ENCODE results near the gene CHST11. TPM values are rescaled to one million over a fixed set of nuclear protein-coding genes. Genes with fewer than 3 reads are reported as not detected.
A peak's percentile ranks its signal among the peaks of the same experiment; 100 is the strongest.

Gene CHST11
- total RNA-seq, 1 donor from 2014 or later = 46.2 TPM

GRCh38 chr12:104473374-104473983 is 16.7 kb downstream of the CHST11 start:
- Histone ChIP-seq H3K27ac (peak overlapping the region; percentile 18), H3K9me3 (no peaks in the 10 kb centered on the region), H3K4me1 (peaks cover 23% of the 10 kb centered on the region), H3K4me3 (no peak overlapping the region), H3K36me3 (no peaks in the 10 kb centered on the region), H3K27me3 (ENCODE audit: low read depth) (no peaks in the 10 kb centered on the region)
- no peak for TF ChIP-seq CTCF (IDR thresholded peaks at IDR 0.05)
- intact Hi-C loops (cut with DNase I) = no loop called here
- ATAC-seq (peak; percentile 36 to 46), DNase-seq (no peak)

GRCh38 chr12:104475271-104475670 is 18.5 kb downstream of the CHST11 start:
- Histone ChIP-seq H3K27ac (no peak overlapping the region), H3K9me3 (no peaks in the 10 kb centered on the region), H3K27me3 (ENCODE audit: low read depth) (no peaks in the 10 kb centered on the region), H3K4me1 (peaks cover 37% of the 10 kb centered on the region), H3K36me3 (no peaks in the 10 kb centered on the region), H3K4me3 (no peak overlapping the region)
- no peak for TF ChIP-seq CTCF (IDR thresholded peaks at IDR 0.05)
- intact Hi-C loops (cut with DNase I) = no loop called here
- DNase-seq (no peak), ATAC-seq (no peak)

GRCh38 chr12:104477510-104478390 is 21.0 kb downstream of the CHST11 start:
- Histone ChIP-seq H3K27me3 (ENCODE audit: low read depth) (no peaks in the 10 kb centered on the region), H3K4me1 (peaks cover 40% of the 10 kb centered on the region), H3K36me3 (no peaks in the 10 kb centered on the region), H3K27ac (peak overlapping the region; percentile 62), H3K9me3 (no peaks in the 10 kb centered on the region), H3K4me3 (peak overlapping the region; percentile 28)
- no peak for TF ChIP-seq CTCF (IDR thresholded peaks at IDR 0.05)
- ATAC-seq = peak; percentile 42 to 52
- no peak for DNase-seq
- intact Hi-C loops (cut with DNase I) = no loop called here

- Histone ChIP-seq H3K36me3 (no peaks in the 10 kb centered on the region), H3K9me3 (no peaks in the 10 kb centered on the region), H3K4me1 (peaks cover 40% of the 10 kb centered on the region), H3K27ac (peak overlapping the region; percentile 62), H3K4me3 (peak overlapping the region; percentile 28), H3K27me3 (ENCODE audit: low read depth) (no peaks in the 10 kb centered on the region)
- DNase-seq = peak; percentile 52
- intact Hi-C loops (cut with DNase I) = no loop called here
- no peak for TF ChIP-seq CTCF (IDR thresholded peaks at IDR 0.05)
- peak; percentile 79 to 85 for ATAC-seq
Measured at GRCh38 chr12:104478396-104479122, 21.8 kb downstream of the CHST11 start.

- no peak overlapping the region for H3K4me3 ChIP-seq
- TF ChIP-seq CTCF (IDR thresholded peaks at IDR 0.05) = no peak
- H3K27ac ChIP-seq = peak overlapping the region; percentile 62
- H3K9me3 ChIP-seq = no peaks in the 10 kb centered on the region
- ATAC-seq (no peak), DNase-seq (no peak)
- no peaks in the 10 kb centered on the region for H3K36me3 ChIP-seq
- no peaks in the 10 kb centered on the region for H3K27me3 ChIP-seq (ENCODE audit: low read depth)
- intact Hi-C loops (cut with DNase I) = no loop called here
- H3K4me1 ChIP-seq = peaks cover 40% of the 10 kb centered on the region
Measured at GRCh38 chr12:104479123-104479662, 22.4 kb downstream of the CHST11 start.

All from lower lobe of right lung (tissue), 2 donors.